ENCODE results near the gene SOS1.

Gene SOS1

DNA sequence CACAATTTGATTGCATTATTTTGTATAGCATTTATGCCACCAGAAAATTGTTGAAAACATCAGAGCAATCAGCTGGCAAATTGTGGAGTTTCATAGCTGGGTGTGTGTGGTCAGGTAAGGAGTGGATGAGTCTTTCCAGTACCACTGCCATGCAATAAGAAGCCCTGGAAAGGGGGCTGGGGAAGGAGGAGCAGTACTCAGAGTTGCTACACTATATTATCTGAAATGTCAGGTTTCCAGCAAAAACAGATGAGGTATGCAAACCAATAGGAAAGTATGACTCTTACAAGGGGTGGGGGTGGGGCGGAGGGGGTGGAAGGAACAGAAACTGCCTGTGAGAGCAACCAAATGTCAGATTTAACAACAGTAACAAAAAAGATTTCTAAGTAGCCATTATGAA is 112.2 kb downstream of the SOS1 start:
- no peak for TF ChIP-seq GATA1 (IDR thresholded peaks at IDR 0.05; ENCODE audit: low read depth, low read length)
- TF ChIP-seq POLR2A (IDR thresholded peaks at IDR 0.05; ENCODE audit: low read length) = no peak
- DNase-seq = no peak

DNA sequence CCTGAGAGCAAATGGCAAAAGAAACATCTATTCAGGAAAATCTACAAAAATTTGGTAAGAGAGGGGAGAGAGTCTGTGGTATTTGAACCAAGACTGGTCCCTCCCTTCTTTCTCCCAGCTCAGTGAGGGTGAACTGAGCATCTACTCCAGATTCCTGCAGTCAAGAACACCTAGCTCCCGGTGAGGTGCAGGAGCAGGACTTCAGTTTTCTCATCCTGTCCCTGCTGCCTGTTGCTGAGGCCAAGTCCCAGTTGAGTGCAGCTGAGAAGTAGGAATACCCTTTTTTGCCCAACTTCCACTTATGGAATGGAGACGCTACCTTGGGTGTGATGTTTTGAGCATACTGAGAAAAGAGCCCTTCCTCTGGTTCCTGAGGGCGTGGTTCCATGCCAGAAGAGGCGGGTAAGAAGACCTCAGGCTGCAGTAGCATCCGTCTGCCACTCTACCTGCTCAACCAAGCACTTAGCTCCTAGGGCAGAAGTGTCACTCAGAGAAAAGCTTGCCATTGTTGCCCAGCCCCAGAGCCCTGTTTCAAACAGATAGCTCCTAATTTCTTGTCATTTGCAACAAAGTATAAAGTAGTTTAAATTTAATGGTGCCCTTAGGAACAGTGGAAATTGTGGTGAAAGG is 112.9 kb downstream of the SOS1 start:
- DNase-seq = no peak
- TF ChIP-seq POLR2A (IDR thresholded peaks at IDR 0.05; ENCODE audit: low read length) (no peak), GATA1 (IDR thresholded peaks at IDR 0.05; ENCODE audit: low read depth, low read length) (no peak)

DNA sequence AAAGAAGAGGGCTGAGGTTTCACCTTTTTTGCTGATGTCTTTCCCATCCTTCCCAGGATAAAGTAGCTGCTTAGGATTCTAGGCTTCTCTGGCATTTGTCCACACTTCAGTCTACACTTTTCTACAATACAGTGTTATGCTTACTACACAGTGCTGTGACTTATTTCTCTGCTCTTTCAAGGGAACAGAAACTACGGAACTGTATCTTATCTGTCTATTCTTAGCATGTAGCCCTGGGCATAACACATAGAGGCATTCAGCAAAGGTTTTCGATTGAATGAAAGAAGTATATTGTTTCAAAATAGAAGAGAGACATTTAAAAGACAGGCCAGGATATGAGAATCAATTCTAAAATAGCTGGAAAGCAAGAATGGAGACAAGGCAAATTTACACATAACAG is 120.3 kb downstream of the SOS1 start:
- TF ChIP-seq POLR2A (IDR thresholded peaks at IDR 0.05; ENCODE audit: low read length) (no peak), GATA1 (IDR thresholded peaks at IDR 0.05; ENCODE audit: low read depth, low read length) (no peak)
- no peak for DNase-seq

DNA sequence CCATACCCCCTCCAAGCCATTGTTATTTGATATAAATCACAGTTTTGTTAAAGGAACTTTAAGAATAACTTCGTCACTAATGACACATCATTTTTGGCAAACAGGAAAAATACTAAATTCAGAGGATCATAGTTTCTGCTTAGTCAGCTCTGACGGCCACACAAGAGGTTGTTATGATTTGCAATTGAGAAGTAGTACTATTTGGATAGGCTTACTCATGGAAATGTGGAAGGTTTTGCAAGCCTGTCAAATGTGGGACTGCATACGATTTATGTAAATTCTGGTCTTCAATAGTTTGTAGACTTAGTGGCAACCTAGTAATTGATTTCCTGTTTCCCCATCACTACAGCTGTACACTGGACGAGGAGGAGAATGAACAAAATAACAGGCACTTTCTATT is 123.1 kb downstream of the SOS1 start:
- DNase-seq = no peak
- TF ChIP-seq POLR2A (IDR thresholded peaks at IDR 0.05; ENCODE audit: low read length) (no peak), GATA1 (IDR thresholded peaks at IDR 0.05; ENCODE audit: low read depth, low read length) (no peak)

DNA sequence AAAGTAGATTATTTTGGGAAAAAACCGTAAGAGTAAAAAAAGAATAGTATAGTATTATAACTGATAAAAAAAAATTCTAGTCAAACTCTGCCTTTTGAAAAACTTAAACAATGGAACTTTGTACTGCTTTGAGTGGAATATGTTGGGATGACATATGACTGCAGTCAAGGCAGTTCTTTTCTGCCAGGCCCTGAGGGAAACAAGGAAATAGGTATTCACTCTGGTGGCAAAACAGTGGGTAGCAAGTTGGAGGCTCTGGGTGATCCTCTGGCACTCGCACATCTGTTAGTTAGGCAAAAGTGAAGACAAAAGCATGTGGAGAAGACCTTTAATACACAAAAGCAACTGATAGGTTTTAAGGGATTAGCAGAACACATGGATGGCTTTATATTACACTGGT is 129.0 kb downstream of the SOS1 start:
- no peak for TF ChIP-seq GATA1 (IDR thresholded peaks at IDR 0.05; ENCODE audit: low read depth, low read length)
- no peak for TF ChIP-seq POLR2A (IDR thresholded peaks at IDR 0.05; ENCODE audit: low read length)
- no peak for DNase-seq

DNA sequence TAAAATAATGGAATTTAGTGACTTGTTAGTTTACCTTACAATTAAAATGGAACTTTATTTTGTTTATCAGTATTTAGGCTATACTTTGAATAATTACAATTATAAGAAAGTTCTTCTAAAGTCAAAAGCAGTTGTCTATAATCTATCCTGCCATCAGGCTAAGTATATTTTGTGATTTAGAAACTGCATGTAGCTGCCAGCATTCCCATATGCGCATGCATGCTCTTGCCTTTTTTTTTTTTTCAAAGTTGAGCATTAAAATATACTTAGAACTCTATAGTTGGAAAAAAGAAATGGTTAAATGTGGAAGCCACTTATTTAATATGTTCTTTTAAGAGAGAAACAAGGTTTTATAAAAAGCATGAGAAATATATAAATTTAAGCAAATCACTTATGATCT is 132.1 kb downstream of the SOS1 start:
- DNase-seq = no peak
- no peak for TF ChIP-seq GATA1 (IDR thresholded peaks at IDR 0.05; ENCODE audit: low read depth, low read length)
- no peak for TF ChIP-seq POLR2A (IDR thresholded peaks at IDR 0.05; ENCODE audit: low read length)

DNA sequence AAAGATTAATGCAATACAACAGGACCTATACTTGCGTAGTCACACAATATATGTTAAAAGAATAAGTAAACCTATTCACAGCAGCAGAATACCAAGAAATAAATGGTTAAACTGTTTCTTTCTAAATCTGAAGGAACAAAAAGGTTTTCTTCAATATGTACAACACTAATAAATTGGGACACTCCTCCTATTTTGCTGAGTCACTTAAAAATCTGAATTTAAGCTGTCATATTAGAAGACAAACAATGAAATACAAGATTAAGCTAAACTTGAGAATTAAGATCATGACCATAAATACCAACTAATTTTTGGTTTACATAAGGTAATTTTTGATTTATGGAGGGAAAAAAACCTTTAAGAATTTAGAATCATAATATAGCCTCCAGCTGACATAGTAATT is 138.4 kb downstream of the SOS1 start:
- no peak for DNase-seq

DNA sequence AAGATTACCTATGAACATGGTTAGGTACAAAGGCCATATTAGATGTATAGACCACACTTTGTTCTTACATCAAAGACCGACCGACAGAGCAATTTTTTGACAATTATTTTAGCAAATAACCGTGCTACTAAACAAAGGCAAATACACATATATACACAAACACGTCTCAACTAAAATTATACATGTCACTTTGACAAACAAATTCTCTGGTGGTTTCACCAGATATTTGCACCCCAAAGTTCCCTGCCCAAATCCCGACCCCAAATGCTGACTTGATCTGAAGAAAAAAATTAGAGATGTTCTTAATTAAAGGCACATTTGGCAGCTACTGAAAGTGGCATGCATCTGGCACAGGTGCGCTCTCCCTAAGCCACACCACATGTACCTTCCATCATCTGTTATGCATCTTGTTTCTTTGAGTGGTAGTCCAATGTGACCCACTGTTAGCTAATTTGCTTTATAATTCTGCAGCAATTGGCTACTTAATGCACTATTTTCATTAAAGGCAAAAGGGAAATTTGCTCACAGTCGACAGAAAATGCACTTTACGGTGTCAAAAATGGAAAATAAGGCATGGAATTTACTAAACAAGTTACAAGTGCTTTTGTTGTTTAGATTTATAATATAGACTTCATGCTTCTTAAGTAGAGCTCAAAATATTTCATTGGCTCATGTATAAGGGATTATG is 139.0 kb downstream of the SOS1 start:
- no peak for DNase-seq
- TF ChIP-seq POLR2A (IDR thresholded peaks at IDR 0.05; ENCODE audit: low read length) = no peak
- TF ChIP-seq GATA1 (IDR thresholded peaks at IDR 0.05; ENCODE audit: low read depth, low read length) = no peak

More for the DNA sequence above, 138.4 kb downstream of the SOS1 start:
- TF ChIP-seq GATA1 (IDR thresholded peaks at IDR 0.05; ENCODE audit: low read depth, low read length) (no peak), POLR2A (IDR thresholded peaks at IDR 0.05; ENCODE audit: low read length) (no peak)

DNA sequence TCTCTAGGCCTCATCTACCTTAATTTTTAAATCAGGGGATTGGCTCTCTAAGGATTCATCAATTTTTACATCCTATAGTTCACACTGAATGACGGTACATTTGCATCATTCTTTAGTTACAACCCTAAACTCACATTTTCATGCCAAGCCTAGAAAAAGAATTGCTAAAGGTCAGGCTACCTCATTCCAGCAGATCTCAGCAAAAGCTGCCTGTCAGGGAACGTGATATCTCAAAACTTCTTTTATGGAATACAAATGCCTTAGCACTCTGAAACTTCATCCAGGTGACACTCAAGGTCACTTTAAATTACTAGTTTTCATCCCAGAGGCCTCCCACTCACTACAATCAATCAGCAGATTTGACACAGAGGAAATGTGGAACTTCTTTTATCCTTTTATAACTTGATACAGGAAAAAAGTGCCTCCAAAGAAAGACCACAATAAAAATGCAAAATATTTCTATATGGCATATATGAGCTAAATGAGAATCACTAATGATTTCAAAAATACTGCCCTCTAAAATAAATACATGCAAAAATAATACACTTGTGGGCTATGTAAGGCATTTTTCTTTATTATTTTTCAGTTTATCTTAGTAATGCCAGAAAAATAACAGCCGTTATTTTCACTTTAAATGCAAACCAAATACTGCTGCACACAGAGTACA is 139.7 kb downstream of the SOS1 start:
- DNase-seq = no peak
- no peak for TF ChIP-seq GATA1 (IDR thresholded peaks at IDR 0.05; ENCODE audit: low read depth, low read length)
- no peak for TF ChIP-seq POLR2A (IDR thresholded peaks at IDR 0.05; ENCODE audit: low read length)

DNA sequence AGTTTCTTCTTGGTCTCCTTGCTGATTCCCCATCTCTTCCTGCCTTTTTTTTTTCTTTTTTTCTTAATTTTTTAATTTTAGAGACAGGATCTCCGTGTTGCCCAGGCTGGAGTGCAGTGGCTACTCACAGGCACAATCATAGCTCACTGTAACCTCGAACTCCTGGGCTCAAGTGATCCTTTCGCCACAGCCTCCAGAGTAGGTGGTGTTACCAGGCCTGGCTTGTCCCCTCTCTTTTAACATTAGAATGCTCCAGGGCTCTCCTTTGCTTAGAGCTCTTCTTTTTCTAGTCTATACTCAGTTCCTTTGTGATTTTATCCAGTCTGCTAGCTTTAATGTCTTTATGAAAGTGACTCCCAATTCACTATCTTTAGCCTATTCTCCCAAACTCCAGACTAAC is 141.9 kb downstream of the SOS1 start:
- TF ChIP-seq GATA1 (IDR thresholded peaks at IDR 0.05; ENCODE audit: low read depth, low read length) (no peak), POLR2A (IDR thresholded peaks at IDR 0.05; ENCODE audit: low read length) (no peak)
- no peak for DNase-seq

DNA sequence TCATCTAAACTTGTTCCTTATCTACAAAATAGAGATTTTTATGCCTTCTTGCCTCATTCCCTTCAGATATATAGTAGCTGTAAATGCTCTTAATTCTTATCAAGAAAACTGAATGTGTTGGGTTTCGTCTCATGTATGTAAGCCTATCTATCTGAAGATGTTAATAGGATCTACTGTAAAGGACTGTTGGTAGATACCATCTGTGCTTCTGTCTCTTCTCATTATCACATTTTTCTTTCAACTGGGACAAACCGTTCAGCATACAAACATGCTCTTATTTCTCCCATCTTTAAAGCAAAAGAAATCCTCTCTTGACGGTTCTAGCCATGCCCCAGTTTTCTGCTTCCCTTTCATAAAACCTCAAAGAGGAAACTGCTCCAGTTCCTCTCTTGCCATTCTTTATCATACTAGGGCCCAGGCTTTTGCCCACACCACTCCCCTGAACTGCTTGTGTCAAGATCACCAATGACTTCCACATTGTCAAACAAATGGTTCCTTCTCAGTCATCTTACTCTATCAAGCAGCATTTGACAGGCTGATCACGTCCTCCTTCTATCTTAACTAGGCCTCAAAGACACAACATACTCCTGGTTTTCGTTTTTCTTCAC is 142.5 kb downstream of the SOS1 start:
- no peak for DNase-seq
- TF ChIP-seq GATA1 (IDR thresholded peaks at IDR 0.05; ENCODE audit: low read depth, low read length) (no peak), POLR2A (IDR thresholded peaks at IDR 0.05; ENCODE audit: low read length) (no peak)

DNA sequence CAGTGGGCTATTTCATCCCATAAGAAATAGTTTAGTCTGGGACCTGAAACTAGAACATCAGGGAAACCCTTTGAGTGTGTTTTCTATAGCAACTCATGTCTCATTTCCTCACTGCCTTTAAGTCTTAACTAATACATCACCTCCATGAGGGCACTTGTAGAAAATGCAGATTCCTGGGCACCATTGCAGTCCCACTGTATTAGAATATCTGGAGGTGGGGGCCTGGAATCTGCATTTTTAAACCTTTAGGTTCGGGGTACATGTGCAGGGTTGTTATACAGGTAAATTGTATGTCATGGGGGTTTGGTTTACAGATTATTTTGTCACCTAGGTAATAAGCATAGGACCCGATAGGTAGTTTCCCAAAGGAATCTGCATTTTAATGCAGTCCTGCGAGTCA is 143.8 kb downstream of the SOS1 start:
- no peak for TF ChIP-seq POLR2A (IDR thresholded peaks at IDR 0.05; ENCODE audit: low read length)
- TF ChIP-seq GATA1 (IDR thresholded peaks at IDR 0.05; ENCODE audit: low read depth, low read length) = no peak
- no peak for DNase-seq

DNA sequence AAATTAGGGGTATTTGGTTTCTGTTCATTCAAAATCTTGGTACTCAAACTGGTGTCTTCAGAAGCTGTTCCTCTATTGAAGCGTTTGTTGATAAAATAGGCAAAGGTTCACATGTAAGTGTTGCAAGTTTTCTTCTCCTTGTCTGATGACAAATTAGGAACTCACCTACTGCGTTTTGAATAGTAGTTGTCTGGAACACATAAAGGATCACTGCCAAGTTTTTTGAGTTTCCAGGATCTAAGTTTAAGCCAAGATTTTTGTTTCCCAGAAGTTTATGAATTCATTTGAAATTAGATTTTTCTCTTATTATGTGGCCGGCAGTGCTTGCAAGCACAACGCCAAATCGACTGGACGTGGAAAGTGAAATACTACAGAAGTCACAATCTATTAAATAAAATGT is 145.8 kb downstream of the SOS1 start:
- no peak for TF ChIP-seq GATA1 (IDR thresholded peaks at IDR 0.05; ENCODE audit: low read depth, low read length)
- no peak for TF ChIP-seq POLR2A (IDR thresholded peaks at IDR 0.05; ENCODE audit: low read length)
- DNase-seq = no peak

DNA sequence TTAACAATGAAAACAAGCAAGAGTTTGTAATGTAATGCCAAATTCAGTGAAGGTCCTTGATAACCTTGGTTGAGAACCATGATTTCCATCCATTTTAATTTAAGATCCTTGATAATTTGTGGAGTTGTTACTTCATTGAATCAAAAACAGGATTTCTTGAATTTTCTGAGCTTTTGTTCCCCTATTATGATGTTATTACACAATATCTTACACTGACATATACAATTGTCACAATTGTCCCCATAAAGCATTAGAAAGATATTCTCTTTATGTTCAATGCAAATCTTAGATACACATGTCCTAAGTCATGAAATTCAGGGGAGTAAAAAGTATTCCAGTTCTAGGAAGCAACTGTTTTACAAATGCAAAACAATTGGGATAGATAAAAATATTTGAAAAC is 147.6 kb downstream of the SOS1 start:
- TF ChIP-seq POLR2A (IDR thresholded peaks at IDR 0.05; ENCODE audit: low read length) (no peak), GATA1 (IDR thresholded peaks at IDR 0.05; ENCODE audit: low read depth, low read length) (no peak)
- no peak for DNase-seq
